Fibroblast of lung (primary cell): ENCODE measurements around the gene GRIA1. TPM values are rescaled to one million over a fixed set of nuclear protein-coding genes. Genes with fewer than 3 reads are reported as not detected.

Source experiments
- DNase-seq, 2 donors: peaks; one replicate each; pipeline versions ENCODE4 v3.0.0 to v3.0.0-alpha.2; 2010; ENCODE audit warnings: low read depth in 2 of 2
- H2AFZ ChIP-seq: 2 replicates; pipeline ENCODE4 v1.5.1; 2012; ENCODE audit warnings: low read length, control low read depth, inconsistent platforms
- H3K27ac ChIP-seq: 2 replicates; pipeline ENCODE4 v1.5.1; 2011; ENCODE audit warnings: low read length, control low read depth; ENCODE audit not compliant: insufficient read depth
- H3K27me3 ChIP-seq: 2 replicates; pipeline ENCODE4 v1.5.1; 2011; ENCODE audit warnings: mild to moderate bottlenecking, low read length; ENCODE audit not compliant: control insufficient read depth, insufficient read depth
- H3K36me3 ChIP-seq: 2 replicates; pipeline ENCODE4 v1.5.1; 2011; ENCODE audit warnings: low read length; ENCODE audit not compliant: control insufficient read depth, insufficient read depth
- H3K4me1 ChIP-seq: 2 replicates; pipeline ENCODE4 v1.5.1; 2011; ENCODE audit warnings: low read length; ENCODE audit not compliant: control insufficient read depth, insufficient read depth; ENCODE audit errors: extremely low read depth
- H3K4me2 ChIP-seq: 2 replicates; pipeline ENCODE4 v1.5.1; 2011; ENCODE audit warnings: low read length, control low read depth; ENCODE audit not compliant: insufficient read depth; ENCODE audit errors: extremely low read depth
- H3K4me3 ChIP-seq, 4 experiments: fragments of 200-600 bp in 1 of 4; sonication (generic) in 1 of 4; replicated peaks in 1 of 4; 2 replicates each; pipeline ENCODE4 v1.5.1; 2011 to 2016; ENCODE audit warnings: low read length in 4 of 4, low read depth in 3 of 4, mild to moderate bottlenecking in 3 of 4, control low read depth in 2 of 4, inconsistent platforms in 1 of 4, mixed read lengths in 1 of 4; ENCODE audit not compliant: insufficient read depth in 1 of 4; ENCODE audit errors: control extremely low read depth in 1 of 4
- H3K79me2 ChIP-seq: 2 replicates; pipeline ENCODE4 v1.5.1; 2012; ENCODE audit warnings: mild to moderate bottlenecking, low read length, inconsistent platforms; ENCODE audit not compliant: control insufficient read depth, insufficient read depth
- H3K9ac ChIP-seq: 2 replicates; pipeline ENCODE4 v1.5.1; 2011; ENCODE audit warnings: mild to moderate bottlenecking, low read length, control low read depth; ENCODE audit not compliant: insufficient read depth
- H3K9me3 ChIP-seq: 2 replicates; pipeline ENCODE4 v1.5.1; 2012; ENCODE audit warnings: low read depth, low read length; ENCODE audit not compliant: control insufficient read depth, insufficient read depth
- H4K20me1 ChIP-seq: 2 replicates; pipeline ENCODE4 v1.5.1; 2011; ENCODE audit warnings: low read length; ENCODE audit not compliant: control insufficient read depth, insufficient read depth; ENCODE audit errors: extremely low read depth
- EZH2 ChIP-seq: IDR thresholded peaks from 2 replicates; pipeline ENCODE4 v1.5.1; 2012; ENCODE audit warnings: low read length, control low read depth, mild to moderate bottlenecking; ENCODE audit errors: missing control alignments
- polyA plus RNA-seq, 2 donors: library from polyadenylated mRNA; depleted of rRNA in 1 of 2; stranded (reverse) in 1 of 2; unstranded in 1 of 2; fragments of >200 nt; gene quantifications; 2 replicates each; pipeline ENCODE4 v1.2.1, GENCODE V29; 2011 to 2012; ENCODE audit warnings: missing spikeins in 1 of 2
- total RNA-seq: library from RNA; depleted of rRNA; stranded (reverse); fragments of >200 nt; gene quantifications from 2 replicates; pipeline ENCODE4 v1.2.1, GENCODE V29; 2014
- TF ChIP-seq, protein P1 (sequence below), 2 donors: IDR thresholded peaks in 1 of 2; conservative IDR thresholded peaks in 1 of 2; 1 replicate in 1 of 2; 2 replicates in 1 of 2; pipeline ENCODE4 v1.5.1; 2011 to 2012; ENCODE audit warnings: low read length in 2 of 2, control low read depth in 1 of 2, inconsistent platforms in 1 of 2, low read depth in 1 of 2, mild to moderate bottlenecking in 1 of 2

GRIA1 gene
- total and polyA plus RNA-seq, 2 donors (not counting 1 experiment from before 2014, with no cell fraction given), result 2.0 to 4.5 TPM

DNA sequence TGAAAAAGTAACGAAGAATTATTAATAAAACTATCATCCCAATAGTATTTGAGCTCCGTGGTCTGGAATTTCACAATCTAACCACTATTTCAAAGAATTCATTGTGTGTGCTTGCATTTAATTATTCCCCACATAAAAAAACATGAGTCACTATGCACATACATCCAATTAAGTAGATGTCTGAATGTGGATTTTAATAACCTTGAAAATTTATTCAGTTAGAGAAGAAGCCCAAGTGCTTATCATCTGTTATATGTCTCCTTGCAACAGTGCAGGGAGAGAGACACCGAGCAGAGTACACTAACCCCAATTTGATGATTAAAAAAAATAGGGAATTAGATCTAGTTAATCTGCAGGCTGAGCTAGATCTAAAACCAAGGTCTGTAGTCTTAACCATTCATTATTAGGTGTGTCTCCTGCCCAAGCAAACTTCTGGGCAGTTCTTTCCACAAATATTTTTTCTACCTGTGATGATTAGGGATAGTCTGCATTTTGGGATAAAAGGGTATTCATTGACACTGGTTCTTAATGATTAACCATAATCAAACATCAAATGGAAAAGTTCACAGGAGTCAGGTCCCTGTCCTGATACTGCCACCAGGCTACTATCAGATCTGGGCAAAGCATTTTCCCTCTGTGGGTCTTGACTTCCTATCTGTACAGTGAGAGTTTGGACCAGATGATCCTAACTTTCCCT lies 164.2 kb downstream of the GRIA1 start:
- Histone ChIP-seq H3K9ac (no peak overlapping the region), H3K27me3 (no peaks in the 10 kb centered on the region), H2AFZ (no peak overlapping the region), H3K9me3 (no peaks in the 10 kb centered on the region), H3K27ac (no peak overlapping the region), H4K20me1 (no peaks in the 10 kb centered on the region), H3K4me3 (no peak overlapping the region), H3K4me2 (no peak overlapping the region), H3K36me3 (no peaks in the 10 kb centered on the region), H3K79me2 (no peaks in the 10 kb centered on the region), H3K4me1 (no peaks in the 10 kb centered on the region)
- DNase-seq, result peak; percentile 42 to 69
- TF ChIP-seq, protein P1, sequence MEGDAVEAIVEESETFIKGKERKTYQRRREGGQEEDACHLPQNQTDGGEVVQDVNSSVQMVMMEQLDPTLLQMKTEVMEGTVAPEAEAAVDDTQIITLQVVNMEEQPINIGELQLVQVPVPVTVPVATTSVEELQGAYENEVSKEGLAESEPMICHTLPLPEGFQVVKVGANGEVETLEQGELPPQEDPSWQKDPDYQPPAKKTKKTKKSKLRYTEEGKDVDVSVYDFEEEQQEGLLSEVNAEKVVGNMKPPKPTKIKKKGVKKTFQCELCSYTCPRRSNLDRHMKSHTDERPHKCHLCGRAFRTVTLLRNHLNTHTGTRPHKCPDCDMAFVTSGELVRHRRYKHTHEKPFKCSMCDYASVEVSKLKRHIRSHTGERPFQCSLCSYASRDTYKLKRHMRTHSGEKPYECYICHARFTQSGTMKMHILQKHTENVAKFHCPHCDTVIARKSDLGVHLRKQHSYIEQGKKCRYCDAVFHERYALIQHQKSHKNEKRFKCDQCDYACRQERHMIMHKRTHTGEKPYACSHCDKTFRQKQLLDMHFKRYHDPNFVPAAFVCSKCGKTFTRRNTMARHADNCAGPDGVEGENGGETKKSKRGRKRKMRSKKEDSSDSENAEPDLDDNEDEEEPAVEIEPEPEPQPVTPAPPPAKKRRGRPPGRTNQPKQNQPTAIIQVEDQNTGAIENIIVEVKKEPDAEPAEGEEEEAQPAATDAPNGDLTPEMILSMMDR (conservative IDR thresholded peaks at IDR 0.05 in 1 of 2, IDR thresholded peaks at IDR 0.05 in 1 of 2; ENCODE audit: low read depth in 1 of 2, low read length in 2 of 2), result no peak
- no peak for TF ChIP-seq EZH2

DNA sequence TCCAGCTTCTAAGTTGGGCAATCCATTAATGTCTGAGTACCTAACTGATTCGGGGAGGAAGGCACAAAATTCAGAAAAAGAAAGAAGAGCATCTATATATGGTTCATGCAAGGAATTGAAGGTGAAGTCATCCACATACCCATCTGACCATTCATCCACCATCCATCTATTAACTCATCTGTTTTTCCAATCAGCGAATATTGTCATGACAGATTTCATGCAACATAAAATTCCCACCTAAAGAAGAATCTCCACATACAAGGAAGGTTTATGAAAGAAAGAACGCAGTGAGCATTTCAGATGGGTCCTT lies 164.7 kb downstream of the GRIA1 start:
- no peak overlapping the region for H2AFZ ChIP-seq

DNA sequence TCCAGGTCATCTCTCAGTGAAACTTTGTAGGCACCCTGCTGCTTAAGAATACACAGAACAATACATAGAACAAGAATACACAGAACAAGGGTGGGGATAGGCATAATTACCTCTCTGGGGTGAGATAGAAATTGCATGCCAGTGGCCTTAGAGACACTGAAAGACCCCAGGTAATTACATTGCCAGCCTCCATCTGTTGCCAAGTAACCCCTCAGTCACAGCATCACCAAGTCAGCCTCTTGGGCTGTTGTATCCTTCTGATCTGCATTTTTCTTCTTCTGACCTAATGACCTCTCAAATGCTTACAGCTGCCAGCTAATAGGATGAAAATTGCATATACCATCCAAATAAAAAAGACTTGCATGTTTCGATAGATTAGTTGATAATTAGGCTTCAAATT lies 167.7 kb downstream of the GRIA1 start:
- TF ChIP-seq EZH2, result no peak
- TF ChIP-seq, protein P1 (conservative IDR thresholded peaks at IDR 0.05 in 1 of 2, IDR thresholded peaks at IDR 0.05 in 1 of 2; ENCODE audit: low read depth in 1 of 2, low read length in 2 of 2), result no peak
- H3K27ac ChIP-seq, result no peak overlapping the region
- H3K9me3 ChIP-seq, result no peaks in the 10 kb centered on the region
- H3K4me2 ChIP-seq, result no peak overlapping the region
- no peak overlapping the region for H2AFZ ChIP-seq
- no peaks in the 10 kb centered on the region for H3K27me3 ChIP-seq
- H3K36me3 ChIP-seq, result no peaks in the 10 kb centered on the region
- no peak overlapping the region for H3K9ac ChIP-seq
- no peaks in the 10 kb centered on the region for H3K79me2 ChIP-seq
- H4K20me1 ChIP-seq, result no peaks in the 10 kb centered on the region
- no peak for DNase-seq
- H3K4me1 ChIP-seq, result no peaks in the 10 kb centered on the region
- H3K4me3 ChIP-seq, result no peak overlapping the region

More for the DNA sequence above, 164.7 kb downstream of the GRIA1 start:
- H3K4me1 ChIP-seq, result no peaks in the 10 kb centered on the region
- H3K36me3 ChIP-seq, result no peaks in the 10 kb centered on the region
- H3K27ac ChIP-seq, result no peak overlapping the region
- peak in 1 of 2 donors; percentile 45 for DNase-seq
- no peaks in the 10 kb centered on the region for H3K79me2 ChIP-seq
- H3K9me3 ChIP-seq, result no peaks in the 10 kb centered on the region
- no peaks in the 10 kb centered on the region for H3K27me3 ChIP-seq
- H3K4me3 ChIP-seq, result no peak overlapping the region
- TF ChIP-seq, protein P1 (conservative IDR thresholded peaks at IDR 0.05 in 1 of 2, IDR thresholded peaks at IDR 0.05 in 1 of 2; ENCODE audit: low read depth in 1 of 2, low read length in 2 of 2), result no peak
- TF ChIP-seq EZH2, result no peak
- H3K4me2 ChIP-seq, result no peak overlapping the region
- H3K9ac ChIP-seq, result no peak overlapping the region
- H4K20me1 ChIP-seq, result no peaks in the 10 kb centered on the region
